GM19351 (cell line): Measurements from ENCODE around the gene CPEB1.
A peak's percentile ranks its signal among the peaks of the same experiment; 100 is the strongest.
"Not testable (repeated sequence)": the region's sequence is repeated elsewhere in the genome, so short reads cannot be mapped to it uniquely, and the experiment has no call there.

Experiments used
- ATAC-seq: cut with Tn5 transposase; IDR thresholded peaks from one replicate; pipeline ENCODE4 v1.9.1; 2021; ENCODE audit warnings: mild to moderate bottlenecking, moderate library complexity; ENCODE audit not compliant: unreplicated experiment

Gene CPEB1

DNA sequence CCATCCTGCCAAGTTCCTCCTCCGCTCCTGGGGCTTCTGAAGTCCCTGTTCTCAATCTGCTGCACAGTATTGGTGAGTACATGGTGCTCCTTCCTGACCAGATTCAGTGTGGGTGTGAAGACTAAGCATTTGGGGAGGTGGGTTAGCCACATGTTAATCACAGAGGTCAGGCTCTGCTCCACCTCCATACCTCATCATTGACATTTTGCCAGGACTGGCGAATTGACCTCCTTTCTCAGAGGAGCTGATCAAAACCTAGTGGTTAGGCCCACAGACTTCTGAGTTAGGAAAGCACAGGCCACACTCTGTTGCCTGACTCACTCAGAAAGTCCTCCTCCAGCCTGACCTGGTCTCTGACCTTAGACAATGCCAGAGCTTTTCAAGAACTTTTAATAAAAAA is 98.5 kb downstream of the CPEB1 start:
- no peak for ATAC-seq

DNA sequence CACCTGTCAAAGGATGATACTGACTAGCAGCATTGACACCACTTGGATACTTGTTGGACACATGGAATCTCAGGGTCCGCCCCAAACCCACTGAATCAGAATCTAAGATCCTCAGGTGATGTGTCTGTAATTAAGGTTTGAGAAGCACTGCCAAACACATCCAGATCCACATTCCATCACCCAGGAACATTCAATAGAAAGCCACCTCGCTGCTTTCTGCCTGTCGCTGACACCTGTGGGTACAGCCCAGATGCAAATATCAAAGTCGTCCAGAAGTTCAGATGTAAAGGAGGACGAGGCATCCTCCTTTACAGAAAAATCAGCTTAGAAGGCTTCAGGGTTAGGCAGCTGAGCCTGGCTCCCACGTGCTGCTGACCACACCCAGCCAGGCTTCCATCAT is 101.7 kb downstream of the CPEB1 start:
- ATAC-seq = no peak

DNA sequence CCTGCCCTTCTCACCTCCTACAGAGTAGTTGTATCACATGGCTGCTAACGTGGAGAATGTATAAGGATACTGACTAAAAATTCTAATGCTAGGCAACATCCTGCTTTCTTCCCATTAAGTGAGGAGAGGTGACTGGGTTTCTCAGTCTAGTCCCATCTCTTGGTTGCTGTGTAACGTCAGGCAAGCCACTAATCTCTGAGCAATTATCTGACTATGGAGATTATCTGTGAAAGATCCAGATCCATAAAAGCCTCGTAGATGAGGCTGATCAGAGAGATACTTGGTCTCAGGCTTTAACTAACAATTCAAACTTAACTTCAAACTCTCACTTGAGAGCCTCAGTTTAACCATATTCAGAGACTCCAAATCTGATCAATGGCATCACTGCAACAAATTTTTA is 102.2 kb downstream of the CPEB1 start:
- ATAC-seq = no peak

DNA sequence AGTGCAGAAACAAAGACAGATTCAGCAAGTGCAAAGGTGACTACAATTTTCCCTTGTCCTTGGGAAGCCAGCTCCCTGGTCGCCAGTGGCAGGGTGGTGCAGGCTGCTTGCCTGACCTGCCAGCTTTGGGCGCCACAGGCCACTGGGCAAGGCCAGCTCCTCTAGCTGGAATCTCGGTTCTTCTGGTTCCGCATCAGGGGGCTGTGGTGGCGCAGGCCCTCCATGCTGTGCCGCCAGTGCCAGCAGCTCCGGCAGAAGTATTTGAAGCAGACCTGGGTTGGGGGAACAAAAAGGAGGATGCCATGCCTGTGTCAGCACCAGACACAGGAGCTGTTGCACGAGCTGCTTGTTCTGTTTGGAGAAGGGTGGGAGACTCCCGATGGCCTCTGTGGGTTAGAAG is 102.7 kb downstream of the CPEB1 start:
- no peak for ATAC-seq

DNA sequence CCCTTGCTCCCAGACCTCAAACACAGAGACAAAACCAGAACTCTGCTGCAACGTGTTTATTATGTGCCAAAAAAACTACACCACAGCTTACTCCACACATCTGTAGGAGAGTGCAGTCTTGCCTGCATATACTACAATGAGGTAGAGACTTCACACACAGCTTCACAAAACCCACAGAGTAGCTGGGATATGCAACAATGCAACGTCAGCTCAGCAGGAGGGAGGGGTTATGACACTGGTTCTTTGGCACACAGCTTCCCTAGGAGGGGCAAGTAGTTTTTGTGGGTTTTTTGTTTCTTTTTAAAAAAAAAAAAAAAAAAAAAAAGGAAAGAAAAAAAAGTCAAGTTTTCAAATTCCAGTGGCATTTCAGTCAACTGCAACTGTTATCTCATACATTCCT is 104.0 kb downstream of the CPEB1 start:
- ATAC-seq = no peak

DNA sequence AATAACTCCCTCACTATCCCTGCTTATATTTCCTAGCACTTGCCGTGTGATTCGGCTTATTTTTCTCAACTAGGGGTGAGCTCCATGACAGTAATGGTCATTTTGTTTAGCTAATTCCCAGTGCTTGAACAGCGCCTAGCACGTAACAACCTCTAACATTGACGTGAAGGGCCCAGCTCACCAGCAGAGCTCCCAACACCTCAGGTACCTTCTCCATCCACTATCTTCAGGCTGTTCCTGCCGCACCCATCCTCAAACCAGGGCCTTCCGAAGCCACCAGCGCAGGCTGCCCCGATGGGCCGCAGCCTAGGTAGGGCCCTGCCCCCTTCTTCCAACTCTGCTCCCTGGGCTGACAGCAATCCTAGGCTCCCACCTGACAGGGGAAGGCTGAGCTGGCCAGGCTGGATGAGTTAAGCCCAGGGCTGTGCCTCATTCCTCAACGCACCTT is 106.2 kb downstream of the CPEB1 start:
- ATAC-seq = no peak

DNA sequence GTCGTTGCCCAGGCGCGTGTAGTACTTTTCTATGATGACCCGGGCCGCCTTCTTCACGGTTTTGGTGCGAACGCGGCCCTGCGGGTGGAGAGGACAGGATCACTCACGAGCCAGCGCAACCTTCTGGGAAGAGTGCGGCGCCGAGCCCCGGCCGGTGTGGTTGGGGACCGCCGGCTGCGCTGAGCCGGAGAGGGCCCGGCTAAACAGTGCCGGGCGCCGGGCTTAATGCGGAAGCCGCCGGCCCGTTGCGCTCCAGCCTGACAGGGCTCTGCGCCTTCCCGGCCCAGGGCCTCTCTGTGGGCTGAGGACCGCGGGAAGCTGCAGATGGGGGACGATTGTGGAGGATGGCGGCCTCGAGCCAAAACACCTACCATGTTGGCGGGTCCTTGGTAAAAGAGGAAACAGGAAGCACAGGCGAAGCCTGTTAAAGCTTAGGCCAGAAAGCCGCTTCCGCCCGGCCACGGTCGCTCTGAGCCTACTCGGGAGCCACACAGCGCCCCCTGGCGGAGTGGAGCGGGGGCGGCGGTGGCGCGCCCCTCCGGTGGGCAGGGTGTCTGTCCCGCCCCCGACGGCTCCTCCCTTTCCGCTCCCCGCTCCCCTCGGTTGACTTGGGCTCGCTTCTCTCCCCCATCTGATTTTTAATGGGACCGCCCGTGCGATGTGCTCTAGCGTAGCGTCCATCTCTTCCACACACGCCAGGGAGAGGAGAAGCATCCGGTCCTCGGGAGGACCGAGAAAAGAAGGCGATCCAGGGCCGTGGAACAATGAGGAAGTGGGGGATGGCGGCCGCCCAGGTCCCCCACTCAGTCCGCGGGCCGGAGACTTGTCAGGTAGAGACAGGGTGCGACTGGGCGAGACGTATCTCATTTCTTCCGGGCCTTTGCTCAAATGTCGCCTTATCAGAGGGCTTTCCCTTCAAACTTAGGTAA is 106.8 kb downstream of the CPEB1 start, which contains the start of gene RPS17:
TSS of gene RPS17 (minus strand) at position 403 of the 929 bp plus-strand sequence. CDS start at position 374, 29 bp downstream.
- peak; percentile 90 for ATAC-seq

DNA sequence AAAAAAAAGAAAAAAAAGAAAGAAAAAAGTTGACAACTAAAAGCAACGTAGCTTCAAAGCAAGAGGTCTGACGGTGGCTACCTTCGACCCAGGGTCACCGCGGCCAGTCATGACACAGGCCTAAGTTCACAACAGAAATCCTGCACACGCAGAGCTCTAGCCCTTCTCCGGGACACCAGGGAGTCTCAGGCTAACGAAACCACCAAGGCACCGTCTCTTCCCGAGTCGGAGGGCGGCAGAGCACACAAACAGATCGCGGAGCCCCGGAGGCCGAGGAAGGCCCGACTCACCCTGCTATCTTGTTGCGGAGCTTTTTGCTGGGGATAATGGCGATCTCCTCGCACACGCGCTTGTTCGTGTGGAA is 107.5 kb downstream of the CPEB1 start:
- no peak for ATAC-seq

DNA sequence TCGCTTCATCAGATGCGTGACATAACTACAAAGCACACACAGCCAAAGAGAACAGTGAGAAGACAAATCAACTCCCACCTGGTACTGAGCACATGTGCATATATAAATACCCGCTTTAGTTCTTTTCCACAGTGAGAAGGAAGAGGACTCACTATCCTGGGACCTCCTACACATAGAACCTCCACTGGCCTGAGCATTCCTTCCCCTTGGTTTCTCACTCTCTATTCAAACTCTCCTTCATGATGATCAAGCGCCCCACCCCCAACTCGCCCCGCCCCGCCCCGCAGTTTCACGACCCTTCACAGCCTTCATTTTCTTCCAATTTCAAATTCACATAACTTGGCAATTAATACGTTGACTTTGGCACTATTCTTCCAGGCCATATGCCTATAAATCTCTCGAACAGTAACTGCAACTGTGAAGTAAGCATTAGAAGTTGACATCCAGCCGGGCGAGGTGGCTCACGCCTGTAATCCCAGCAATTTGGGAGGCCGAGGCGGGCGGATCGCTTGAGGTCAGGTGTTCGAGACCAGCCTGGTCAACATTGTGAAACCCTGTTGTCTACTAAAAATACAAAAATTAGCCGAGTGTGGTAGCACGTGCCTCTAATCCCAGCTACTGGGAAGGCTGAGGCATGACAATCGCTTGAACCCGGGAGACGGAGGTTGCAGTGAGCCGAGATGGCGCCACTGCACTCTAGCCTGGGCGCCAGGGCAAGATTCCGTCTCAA is 108.0 kb downstream of the CPEB1 start:
- no peak for ATAC-seq

DNA sequence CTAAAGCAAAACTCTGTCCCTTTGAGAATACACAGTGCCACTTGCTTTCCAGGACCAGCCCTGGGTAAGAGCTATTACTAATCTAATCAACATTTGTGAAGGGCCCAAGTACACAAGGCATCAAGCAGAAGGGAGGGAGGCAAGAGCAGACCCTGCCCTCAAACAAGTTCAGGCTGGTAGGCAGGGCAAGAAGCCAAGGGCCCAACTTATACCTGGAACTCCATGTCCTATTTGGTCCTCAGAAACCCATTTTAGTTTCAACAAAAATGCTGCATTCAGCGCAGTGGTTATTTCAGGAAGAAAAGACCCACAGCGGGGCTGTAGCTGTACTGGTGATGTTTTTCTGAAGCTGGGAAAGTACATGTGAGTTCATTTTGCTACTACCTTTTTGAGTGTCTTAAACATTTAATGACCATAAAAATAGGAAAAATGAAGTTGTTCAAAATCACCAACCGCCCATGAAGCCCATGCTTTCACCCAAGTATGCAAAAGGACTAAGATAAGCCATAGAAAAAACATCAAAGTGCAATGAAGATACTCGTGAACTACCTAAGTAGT is 109.7 kb downstream of the CPEB1 start:
- no peak for ATAC-seq

DNA sequence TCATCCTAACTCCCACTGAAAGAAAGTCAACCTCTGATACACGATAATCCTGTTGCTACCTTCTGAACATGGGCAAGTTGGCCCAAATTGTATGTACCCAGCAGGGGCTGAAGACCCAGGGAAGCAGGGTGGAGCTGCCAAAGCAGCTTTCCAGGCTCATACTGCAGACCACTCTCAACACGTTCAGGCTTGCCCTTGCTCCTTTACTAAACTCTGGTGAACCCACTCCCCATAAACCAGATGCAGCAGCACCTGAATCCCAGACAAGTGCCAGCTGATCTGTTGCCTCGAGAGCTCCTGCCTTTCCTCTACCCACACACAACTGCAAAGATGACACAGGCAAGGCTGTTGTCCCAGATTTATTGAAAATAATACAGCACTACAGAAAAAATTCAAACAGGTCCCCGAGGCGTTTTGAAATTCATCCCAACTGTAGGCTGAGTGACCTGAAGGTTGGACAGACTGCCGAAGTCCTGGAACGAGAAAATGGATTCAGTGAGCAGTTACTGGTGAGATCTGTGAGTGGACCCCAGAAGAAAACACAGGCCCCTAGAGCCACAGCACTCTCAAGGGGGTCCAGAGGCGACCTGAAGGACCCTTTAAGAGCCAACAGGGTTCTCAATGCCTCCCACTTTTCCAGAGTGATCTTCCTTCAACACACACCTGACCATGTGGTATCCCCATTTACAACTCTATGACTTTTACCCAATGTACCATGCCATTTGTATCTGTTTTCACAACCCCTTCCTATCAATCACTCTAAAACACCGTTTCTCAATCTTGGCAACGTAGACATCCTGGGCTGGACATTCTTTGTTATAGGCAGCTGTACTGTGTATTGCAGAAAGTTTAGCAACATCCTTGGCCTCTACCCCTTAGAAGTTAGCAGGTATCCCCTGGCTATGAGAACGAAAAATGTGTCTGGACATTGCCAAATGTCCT is 110.5 kb downstream of the CPEB1 start:
- ATAC-seq = no peak

DNA sequence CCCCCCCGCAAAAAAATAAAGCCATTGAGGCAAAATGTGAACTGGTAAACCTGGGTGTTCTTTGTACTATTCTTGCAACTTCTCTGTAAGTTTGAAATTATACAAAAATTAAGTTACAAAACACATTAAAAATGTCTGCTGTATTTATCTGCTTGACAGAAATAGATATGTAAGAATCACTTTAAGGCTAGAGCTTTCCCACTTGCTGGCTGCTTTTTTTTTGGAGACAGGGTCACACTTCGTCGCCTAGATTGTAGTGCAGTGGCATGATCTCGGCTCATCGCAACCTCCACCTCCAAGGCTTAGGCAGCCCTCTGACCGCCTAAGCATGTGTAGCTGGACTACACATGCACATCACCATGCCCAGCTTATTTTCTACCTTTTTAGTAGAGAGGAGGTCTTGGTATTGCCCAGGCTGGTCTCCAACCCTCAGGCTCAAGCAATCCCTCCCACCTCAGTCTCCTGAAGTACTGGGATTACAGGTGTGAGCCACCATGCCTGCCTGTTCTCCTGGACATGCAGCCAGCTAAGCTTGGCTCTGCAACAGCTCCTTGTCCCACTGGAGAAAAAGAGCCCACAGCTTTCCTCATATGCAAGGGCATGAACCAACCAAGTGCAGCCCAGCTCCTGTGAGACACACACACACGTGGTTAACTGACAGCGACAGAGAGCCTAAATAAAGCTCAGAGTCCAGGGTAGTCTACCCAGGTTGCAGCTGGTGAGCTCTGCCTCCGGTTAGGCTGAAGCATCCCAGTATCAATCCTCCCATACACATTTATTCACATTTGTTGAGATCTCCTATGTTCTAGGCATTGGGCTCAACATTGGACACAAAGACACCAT is 111.4 kb downstream of the CPEB1 start:
- no peak for ATAC-seq

DNA sequence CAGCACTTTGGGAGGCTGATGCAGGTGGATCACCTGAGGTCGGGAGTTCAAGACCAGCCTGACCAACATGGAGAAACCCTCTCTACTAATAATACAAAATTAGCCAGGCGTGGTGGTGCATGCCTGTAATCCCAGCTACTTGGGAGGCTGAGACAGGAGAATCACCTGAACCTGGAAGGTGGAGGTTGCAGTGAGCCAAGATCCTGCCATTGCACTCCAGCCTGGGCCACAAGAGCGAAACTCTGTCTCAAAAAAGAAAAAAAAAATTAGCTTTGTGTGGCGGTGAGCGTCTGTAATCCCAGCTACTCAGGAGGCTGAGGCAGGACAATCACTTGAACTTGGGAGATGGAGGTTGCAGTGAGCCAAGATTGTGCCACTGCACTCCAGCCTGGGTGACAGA is 112.0 kb downstream of the CPEB1 start:
- ATAC-seq = not testable (repeated sequence)

DNA sequence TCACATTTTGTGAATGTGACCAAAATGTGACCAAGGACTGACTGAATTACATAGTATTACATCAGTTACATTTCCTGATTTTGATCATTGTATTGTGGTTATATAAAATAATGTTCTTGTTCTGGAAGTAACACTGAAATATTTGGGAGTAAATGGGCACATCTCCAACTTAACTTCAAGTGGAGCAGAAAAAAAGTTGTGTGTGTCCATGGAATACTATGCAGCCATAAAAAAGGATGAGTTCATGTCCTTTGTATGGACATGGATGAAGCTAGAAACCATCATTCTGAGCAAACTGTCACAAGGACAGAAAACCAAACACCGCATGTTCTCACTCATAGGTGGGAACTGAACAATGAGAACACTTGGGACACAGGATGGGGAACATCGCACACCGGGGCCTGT is 112.7 kb downstream of the CPEB1 start:
- not testable (repeated sequence) for ATAC-seq

DNA sequence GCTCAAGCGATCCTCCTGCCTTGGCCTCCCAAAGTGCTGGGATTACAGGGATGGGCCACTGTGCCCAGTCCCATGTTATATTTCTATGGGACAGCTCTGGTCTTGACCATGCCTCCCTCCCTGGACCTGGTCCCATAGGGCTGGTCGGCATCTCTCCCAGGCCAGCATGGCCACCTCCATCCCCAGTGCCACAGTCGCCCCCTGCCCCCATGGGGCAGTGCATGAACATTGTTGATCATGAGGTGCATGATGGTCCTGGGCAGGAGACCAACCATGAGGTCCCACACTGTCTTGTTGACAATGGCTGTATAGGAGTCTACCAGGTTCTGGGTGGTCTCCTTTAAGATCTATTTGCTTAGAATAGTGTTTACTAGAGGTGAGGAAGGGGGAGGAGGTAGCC is 113.4 kb downstream of the CPEB1 start:
- ATAC-seq = no peak

DNA sequence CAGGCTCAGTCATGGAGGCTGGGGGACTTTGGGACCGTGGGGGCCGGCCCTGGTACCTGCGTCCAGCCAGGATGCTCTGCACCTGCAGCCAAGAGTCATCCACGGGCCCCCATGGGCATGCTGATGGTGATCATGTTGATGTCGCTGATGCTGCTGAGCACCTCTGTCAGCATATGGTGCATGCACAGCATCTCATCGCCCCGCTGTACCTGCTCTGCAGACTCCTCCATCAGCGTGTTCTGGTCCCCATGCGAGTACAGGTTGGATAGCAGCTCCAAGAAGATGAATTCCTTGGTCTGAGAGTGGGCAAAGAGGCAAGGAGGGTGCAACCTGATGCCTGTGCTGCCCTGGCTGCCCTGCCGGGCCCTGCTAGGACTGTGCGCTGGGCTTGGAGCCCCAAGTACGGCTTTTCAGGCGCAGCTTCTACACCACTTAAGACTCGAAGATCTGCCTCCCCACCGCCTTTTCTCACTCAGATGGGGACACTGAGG is 114.1 kb downstream of the CPEB1 start:
- ATAC-seq = no peak

DNA sequence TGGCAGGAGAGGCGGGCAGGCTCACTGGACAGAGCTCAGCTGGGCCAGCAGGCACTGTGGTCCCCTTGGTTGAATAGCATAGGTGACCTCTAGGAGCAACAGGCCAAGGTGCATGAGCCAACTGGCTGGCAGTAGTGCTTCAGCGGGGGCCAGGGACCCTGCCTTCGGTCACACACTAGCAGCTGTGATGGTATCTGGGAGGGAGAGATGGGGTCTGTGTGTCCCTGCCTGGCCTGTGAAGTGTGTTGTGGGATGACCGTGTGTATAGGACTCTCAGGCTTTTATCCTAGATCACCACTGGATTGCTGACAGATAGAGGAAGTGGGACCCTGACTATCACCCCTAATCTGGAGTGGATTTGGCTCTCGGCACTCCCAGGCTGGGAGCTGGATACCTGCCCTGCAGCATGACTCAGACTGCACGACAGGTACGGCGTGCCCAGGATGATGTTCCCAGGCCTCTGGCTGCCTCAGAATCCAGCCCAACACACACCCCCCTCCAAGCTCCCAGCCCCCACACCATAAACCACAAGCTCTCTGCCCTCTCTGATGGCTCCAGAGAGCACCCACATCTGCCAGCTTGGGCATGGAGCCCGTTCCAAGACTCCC is 114.7 kb downstream of the CPEB1 start:
- ATAC-seq = no peak

DNA sequence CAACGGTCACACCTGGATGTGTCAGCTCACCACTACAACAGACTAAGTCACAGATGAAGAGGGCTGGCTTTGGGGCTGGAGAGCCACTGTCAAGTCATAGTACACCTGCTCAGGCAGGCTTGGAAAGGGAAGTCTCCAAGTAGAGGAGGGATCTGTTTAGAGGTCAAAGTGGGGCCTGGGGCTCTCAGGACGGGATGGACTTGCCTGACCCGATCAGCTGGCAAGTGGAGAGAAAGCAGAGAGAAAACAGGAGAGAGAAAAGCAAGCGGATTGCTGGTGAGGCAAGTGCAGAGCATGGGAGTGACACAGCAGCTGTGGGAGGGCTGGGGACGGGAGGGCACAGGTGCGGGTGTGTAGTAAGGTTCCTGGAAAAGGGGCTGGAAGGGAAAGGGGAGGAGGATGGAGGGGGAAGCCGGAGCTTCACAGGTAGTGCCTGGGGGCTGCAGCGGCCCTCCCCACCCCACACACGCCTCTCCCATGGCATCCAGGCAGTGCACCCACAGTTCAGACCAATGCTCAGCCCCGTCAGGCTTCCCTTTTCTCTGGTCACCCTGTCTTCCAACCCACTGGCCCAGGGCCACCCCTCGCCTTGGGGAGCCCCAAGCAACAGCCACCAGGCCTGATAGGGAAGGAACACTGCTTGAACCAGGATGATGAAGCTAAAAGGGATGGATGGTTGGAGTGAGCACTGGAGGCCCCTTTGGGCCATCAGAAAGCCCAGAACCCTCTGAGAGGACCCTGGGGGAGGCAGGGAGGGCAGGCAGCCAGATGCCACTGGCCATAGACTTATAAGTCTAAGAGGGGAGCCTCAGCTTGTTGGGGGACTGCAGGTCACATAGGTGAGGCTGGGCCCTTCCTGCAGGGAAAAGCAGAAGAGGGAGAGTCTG is 115.4 kb downstream of the CPEB1 start:
- ATAC-seq = no peak
